ENCODE data around the gene UBE2H.

The UBE2H gene

DNA sequence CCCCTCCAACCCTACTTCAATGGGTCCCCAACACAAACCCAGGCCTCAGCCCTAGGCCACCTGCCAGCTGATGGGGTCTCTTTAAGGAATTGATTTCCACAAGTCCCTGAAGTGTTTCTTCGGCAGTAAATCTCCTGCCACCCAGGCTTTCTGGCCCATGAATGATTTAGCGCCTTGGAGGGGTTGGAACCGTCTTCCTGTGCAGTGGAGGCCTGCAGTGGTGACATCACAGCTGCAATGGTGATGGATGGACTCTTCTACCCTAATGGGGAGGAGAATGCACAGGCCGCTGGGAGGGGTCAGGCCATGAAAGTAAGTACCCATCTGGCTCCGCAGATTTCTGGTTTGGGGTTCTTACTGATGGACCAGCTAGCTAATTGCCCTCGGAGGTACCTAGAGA lies 163.8 kb downstream of the UBE2H start:
- no peak for DNase-seq

DNA sequence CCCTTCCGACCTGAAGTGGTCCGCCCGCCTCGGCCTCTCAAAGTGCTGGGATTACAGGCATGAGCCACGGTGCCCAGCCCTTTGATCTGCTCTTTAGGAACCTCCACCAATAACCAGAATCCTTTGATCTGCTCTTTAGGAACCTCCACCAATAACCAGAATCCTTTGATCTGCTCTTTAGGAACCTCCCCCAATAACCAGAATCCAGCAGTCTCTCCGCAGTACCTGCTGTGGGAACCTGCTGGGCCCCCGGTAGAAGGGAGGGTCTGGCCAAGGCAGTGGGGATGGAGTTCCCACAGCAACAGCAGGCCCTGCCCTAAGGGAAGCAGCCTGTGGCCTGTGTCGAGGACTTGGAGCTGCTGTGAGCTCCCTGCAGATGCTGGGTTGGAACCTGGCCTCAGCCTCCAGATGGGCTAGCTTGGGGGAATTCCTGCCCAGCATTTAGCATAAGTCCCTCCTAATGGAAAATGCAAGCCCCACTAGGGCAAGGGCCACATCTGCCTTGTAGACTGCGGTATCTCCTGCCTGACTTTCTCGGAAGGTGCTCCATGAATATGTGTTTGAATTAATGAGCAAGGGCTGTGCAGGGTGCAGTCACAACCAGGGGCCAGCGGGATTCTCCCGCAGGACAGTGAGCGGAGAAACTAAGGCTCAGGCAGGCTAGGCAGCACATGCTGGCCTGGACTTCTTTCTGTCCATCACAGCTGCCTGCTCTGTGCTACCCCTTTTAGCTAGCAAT lies 165.8 kb downstream of the UBE2H start:
- no peak for DNase-seq

DNA sequence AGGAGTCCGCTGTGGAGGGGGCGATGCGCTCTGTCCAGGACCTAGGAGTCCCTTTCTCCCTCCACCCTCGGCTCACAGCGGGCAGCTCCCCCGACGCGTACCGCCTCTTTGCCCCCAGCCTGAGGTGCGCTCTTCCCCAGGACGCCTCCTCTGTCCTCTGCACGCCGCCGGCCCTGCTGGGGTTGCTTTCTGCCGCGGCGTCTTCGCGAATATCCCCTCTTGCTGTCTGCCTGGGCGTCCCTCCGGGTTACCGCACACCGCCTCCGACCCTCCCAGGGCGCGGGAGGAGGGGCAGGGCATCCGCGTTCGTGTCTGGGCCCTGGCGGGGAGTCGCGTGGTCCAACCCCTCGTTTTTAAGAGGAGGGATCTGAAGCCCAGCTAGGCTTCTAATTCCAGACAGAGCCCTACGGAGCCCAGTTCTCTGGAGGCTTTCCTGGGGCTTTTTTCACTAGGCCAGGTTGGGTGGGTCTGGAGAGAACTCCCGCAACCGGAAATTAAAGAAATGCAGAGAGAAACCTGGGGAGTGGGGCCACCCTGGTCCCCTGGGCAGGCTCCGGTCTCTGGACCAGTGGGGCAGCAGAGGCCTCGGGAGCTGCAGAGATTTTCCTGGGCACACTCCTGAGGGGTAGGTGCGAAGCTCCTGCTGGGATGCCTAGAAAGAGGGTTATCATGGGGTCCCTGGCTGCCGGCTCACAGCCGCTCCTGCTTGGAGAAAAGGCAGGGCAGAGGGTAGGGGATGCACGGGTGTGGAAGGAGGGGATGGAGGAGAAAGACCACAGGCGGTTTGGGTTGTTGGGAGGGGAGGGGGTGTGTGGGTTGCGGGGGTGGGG lies 166.9 kb downstream of the UBE2H start:
- no peak for DNase-seq

DNA sequence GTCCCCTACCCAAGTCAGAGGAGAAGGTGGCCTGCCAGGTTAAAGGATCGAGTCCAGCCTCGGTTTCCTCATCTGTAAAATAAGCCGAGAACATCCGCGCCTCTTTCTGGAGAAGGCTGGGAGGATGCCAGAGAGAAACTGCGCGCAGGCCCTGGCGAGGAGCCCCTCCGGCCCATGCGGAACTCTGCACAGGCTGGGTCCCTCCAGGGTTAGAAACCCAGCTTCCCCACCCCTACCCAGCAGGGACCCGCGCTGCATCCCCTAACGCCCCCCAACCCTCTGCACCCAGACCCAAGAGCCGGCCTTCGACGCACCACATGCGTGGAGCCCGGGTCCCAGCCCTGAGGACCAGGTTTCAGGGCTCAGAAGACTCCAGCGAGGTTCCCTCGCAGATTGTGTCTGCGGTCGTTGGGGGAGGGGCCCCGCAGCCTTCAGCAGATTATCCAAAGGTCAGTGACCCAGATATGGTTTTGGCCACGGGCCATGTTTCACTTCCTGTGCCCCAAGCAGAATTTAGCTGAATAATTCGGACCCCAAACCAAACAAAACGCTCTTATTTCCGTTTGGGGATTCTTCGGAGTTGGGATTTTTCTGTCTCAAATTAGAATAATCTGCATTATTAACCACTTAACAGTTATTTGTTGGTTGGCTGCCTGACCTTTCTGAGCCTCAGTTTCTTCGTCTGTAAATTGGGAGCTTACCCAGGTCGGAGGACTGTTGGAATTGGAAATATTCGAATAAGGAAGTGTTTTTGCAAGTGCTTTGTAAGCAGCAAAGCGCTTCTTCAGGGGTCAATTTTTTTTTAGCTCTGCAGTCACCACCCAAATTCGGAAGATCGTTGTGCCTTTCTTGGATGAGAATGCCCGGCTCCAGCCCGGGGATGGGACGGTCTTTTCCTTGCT lies 167.7 kb downstream of the UBE2H start:
- no peak for DNase-seq

DNA sequence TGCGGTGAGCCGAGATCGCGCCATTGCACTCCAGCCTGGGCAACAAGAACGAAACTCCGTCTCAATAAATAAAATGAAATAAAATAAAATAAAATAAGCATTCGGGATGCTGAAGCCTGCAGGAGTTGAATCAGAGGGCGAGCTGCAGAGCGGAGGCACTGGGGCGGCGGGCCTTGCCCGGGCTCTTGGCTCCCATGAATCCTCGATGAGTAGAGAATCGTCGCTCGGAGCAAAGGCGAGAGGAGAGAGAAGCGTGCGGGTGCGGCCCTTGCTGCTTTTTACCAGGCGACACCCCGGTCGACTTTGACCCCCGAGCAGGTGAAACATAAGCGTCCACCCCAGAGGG lies 168.3 kb downstream of the UBE2H start:
- DNase-seq = no peak

DNA sequence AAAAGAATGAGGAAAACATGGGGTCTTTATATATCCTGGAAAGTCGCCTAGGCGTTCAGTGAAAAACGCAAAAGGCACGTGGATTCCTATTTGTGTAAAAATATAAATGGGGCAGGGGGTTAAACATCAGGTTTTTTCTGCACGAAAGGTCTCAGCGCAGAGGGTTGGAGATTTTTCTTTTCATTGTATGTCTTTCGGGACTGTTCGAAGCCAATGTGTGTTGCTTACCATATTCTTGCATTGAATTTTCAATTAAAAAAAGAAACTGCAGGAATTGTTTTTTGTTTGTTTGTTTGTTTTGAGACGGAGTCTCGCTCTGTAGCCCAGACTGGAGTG lies 169.2 kb downstream of the UBE2H start:
- DNase-seq = no peak

DNA sequence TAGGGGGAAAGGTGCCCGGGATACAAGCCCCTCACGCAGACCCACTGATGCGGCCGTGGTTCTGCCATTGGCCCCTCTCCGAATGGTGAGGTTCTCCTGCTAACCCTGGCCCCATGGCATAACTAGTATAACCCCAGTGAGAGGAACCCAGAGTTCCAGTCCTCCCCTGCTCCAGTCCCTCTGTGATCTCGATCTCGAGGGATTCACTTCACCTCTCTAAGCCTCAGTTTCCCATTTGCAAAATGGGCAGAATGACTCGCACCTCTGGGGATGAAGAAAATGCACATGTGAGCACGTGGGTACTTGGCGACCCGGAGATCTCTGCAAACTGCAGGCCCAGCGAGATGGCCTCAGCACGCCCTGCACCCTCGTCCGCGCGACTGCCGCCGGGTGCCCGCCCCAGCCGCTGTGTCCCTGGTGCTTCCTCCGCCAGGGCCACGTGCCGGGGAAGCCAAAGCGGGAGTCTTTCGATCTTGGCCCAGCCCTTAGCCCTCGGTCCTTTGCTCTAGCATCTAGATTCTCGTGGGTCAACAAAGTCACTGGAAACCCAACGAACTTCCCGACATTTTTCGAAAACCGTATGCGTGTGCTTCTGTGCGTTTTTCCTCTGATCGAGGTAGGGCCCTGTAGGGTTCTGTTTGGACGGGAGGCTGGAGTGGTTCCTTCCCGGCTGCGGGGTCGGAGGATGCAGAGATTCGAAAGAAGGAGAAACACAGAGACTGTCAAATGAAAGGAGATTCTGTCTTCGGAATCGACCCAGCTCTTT lies 169.8 kb downstream of the UBE2H start:
- no peak for DNase-seq

DNA sequence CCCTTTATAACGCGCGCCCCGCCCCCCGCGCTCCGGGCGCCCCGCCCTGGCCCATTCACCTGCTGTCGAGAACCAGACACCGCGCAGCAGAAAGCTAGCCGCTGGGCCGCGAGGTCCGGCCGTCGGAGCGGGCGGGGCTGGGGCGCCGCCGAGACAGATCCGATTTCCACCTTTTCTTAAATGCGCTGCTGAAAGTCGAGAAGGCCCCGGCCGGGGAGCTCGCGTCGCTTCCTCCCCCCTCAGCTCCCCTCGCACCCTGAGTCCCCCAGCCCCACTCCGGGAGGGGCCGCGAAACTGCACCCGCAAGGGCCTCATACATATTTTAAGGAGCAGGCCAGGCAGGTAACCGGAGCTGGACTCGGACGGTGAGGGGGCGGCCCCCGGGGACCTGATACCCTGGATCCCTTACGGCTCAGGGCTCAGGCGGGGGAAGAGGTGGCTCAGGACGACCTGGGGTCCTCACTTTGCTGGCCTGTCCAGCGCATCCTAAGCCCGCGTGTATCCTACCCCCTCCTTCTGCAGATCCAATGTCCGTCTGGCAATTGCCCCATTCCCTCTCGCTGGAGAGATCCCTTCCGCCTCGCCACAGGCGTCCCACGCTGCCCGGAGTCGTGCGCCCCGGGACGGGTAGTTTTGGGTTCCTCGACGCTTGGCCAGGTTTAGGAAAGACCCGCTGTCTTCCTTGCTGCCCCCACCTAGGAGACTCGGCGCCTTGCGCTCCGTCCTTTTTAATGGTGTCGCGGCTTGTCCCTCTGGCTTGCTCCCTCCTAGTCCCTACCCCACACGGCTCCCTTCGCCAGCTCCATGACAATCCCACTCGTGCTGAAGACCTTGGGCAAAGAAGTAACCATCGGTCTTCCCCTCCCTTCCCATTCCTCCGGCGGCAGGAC lies 170.6 kb downstream of the UBE2H start:
- no peak for DNase-seq

DNA sequence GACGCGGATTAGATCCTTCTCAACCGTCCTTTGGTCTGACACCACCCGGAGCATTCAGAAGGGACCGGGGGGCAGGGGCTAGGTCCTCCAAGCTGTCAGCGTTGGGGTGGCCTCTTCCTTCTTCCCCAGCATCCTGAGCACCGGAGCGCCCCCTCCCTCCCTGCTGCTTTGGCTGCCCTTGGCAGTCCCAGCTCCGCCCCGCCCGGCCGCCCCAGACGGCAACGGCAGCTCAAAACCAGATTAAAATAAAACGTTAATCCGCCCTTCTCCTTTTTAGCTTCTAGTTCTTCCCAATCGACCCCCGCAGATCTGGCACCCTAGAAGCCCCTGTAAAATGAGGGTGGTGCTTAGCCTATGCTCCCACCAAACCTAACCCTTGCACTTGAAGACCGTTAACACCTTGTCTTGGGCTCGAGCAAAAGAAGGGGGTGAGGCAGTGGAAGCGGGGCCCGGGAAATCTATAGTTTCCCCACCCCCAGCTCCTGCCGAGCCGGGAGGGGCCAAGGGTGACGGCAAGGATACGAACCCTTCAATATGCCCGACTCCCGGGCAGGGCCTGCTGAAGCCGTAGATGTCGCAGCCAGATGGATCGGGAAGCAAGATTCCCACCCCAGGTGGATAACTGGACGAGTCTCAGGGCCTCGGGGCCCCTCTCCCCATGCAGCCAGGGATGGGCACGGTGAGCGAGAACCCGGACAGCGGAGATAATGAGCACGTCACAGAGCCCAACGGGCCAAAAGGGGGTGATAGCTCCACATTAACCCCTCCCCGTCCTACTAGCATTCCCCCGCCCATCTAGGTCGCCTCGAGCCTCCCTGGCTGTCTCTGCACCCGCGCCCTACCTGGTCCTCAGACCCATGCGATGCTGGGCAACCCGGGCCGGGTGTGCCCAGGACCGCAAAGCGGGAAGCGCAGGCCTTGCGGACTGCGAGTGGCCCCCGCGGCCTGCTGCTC lies 171.5 kb downstream of the UBE2H start:
- no peak for DNase-seq

Measured in nucleus accumbens (tissue), 56 donors.